OCI-LY7 (cell line): ENCODE results near the gene LRFN2. TPM values are rescaled to one million over a fixed set of nuclear protein-coding genes. Genes with fewer than 3 reads are reported as not detected.

ENCODE experiments used
- BruUV-seq: library from RNA; stranded (reverse); fragments of 400-500 nt; replicated peaks from 2 replicates; lab custom pipeline; 2021; lab: Mats Ljungman, UMichigan
- CTCF ChIA-PET: fragments of 300-600 bp; sonication (Branson Sonifier 250); formaldehyde crosslinking; loops from one replicate; lab custom pipeline; 2022; ENCODE audit warnings: antibody characterized with exemption; ENCODE audit not compliant: unreplicated experiment; lab: Charles Lee
- POLR2A ChIA-PET: fragments of 300-600 bp; sonication (Branson Sonifier 250); formaldehyde crosslinking; loops from one replicate; lab custom pipeline; 2022; ENCODE audit warnings: antibody characterized with exemption; lab: Charles Lee
- DNase-seq: peaks from one replicate; pipeline ENCODE4 v3.0.0-alpha.2; 2015; ENCODE audit warnings: low spot score
- H2AFZ ChIP-seq: fragments of 200-600 bp; sonication (generic), shearing (Covaris generic); 2 replicates; pipeline ENCODE4 v1.6.1; 2014; ENCODE audit warnings: mild to moderate bottlenecking, antibody characterized with exemption, low read length, moderate library complexity
- H3K27ac ChIP-seq: fragments of 200-600 bp; sonication (generic); 2 replicates; pipeline ENCODE4 v1.5.1; 2014; ENCODE audit warnings: mixed run types, low read depth, mild to moderate bottlenecking, moderate library complexity, low read length, inconsistent platforms; ENCODE audit not compliant: poor library complexity, severe bottlenecking
- H3K36me3 ChIP-seq: fragments of 200-600 bp; sonication (generic); 2 replicates; pipeline ENCODE4 v1.6.1; 2014; ENCODE audit warnings: mild to moderate bottlenecking, antibody characterized with exemption, low read length, moderate library complexity, mixed read lengths; ENCODE audit not compliant: insufficient read depth
- H3K4me1 ChIP-seq: fragments of 200-600 bp; sonication (generic); 2 replicates; pipeline ENCODE4 v1.5.1; 2014; ENCODE audit warnings: mild to moderate bottlenecking, low read length; ENCODE audit not compliant: insufficient read depth, poor library complexity, severe bottlenecking
- H3K4me2 ChIP-seq: fragments of 200-600 bp; sonication (generic); 2 replicates; pipeline ENCODE4 v1.6.1; 2014; ENCODE audit warnings: mild to moderate bottlenecking, low read length
- H3K4me3 ChIP-seq: fragments of 200-600 bp; sonication (generic); 2 replicates; pipeline ENCODE4 v1.5.1; 2014; ENCODE audit warnings: mild to moderate bottlenecking, low read depth, low read length; ENCODE audit not compliant: poor library complexity, severe bottlenecking
- H3K79me2 ChIP-seq: fragments of 200-600 bp; sonication (generic); 2 replicates; pipeline ENCODE4 v1.6.1; 2016; ENCODE audit warnings: low read depth, mild to moderate bottlenecking, low read length, moderate library complexity, mixed read lengths; ENCODE audit not compliant: insufficient read depth
- H3K9me2 ChIP-seq: fragments of 200-600 bp; sonication (generic); 2 replicates; pipeline ENCODE4 v1.6.1; 2016; ENCODE audit warnings: mild to moderate bottlenecking, low read length, mixed read lengths; ENCODE audit not compliant: insufficient read depth
- H3K9me3 ChIP-seq: fragments of 200-600 bp; sonication (generic); 2 replicates; pipeline ENCODE4 v1.6.1; 2014; ENCODE audit warnings: mild to moderate bottlenecking, mixed run types, low read length, mixed read lengths
- H4K20me1 ChIP-seq: fragments of 200-600 bp; sonication (generic); 2 replicates; pipeline ENCODE4 v1.6.1; 2014; ENCODE audit warnings: mild to moderate bottlenecking, antibody characterized with exemption, low read length, moderate library complexity, mixed read lengths; ENCODE audit not compliant: insufficient read depth
- CTCF ChIP-seq: fragments of 200-600 bp; sonication (generic); conservative IDR thresholded peaks from 2 replicates; pipeline ENCODE4 v1.5.1; 2014; ENCODE audit warnings: mild to moderate bottlenecking, antibody characterized with exemption, low read length, moderate library complexity, mixed read lengths
- EZH2phosphoT487 ChIP-seq: fragments of 200-600 bp; sonication (generic); IDR thresholded peaks from 2 replicates; pipeline ENCODE4 v1.6.1; 2018; ENCODE audit warnings: low read depth, borderline replicate concordance, mild to moderate bottlenecking, mixed run types, antibody characterized with exemption, low read length, moderate library complexity, mixed read lengths
- intact Hi-C: fragments of 100-400 bp; cut with micrococcal nuclease; formaldehyde crosslinking; loops from one replicate; pipeline ENCODE4 v1.10.0; 2022; ENCODE audit not compliant: unreplicated experiment
- total RNA-seq, 2 experiments: library from RNA; depleted of rRNA in 1 of 2; stranded (reverse); fragments of >200 nt in 1 of 2; shearing (Covaris generic) in 1 of 2; gene quantifications; 2 replicates each; pipeline ENCODE4 v1.2.3, GENCODE V29; 2014 to 2022

LRFN2 gene
- total RNA-seq, 2 experiments from 2014 or later, result not detected

GRCh38 chr6:40461643-40462042 lies 125.5 kb downstream of the LRFN2 start:
- H2AFZ ChIP-seq, result no peak overlapping the region
- no peak overlapping the region for H3K27ac ChIP-seq
- no TSS peak for BruUV-seq
- no peaks in the 10 kb centered on the region for H4K20me1 ChIP-seq
- H3K9me2 ChIP-seq, result no peaks in the 10 kb centered on the region
- POLR2A ChIA-PET, result no interaction called here
- no peaks in the 10 kb centered on the region for H3K9me3 ChIP-seq
- no peak overlapping the region for H3K4me3 ChIP-seq
- H3K4me2 ChIP-seq, result no peak overlapping the region
- H3K4me1 ChIP-seq, result no peaks in the 10 kb centered on the region
- CTCF ChIA-PET, result no interaction called here
- H3K79me2 ChIP-seq, result no peaks in the 10 kb centered on the region
- TF ChIP-seq CTCF (no peak), EZH2phosphoT487 (no peak)
- no peaks in the 10 kb centered on the region for H3K36me3 ChIP-seq
- no peak for DNase-seq
- intact Hi-C loops, result no loop called here

- H2AFZ ChIP-seq, result no peak overlapping the region
- H3K79me2 ChIP-seq, result no peaks in the 10 kb centered on the region
- H3K9me3 ChIP-seq, result no peaks in the 10 kb centered on the region
- TF ChIP-seq CTCF (no peak), EZH2phosphoT487 (no peak)
- H3K9me2 ChIP-seq, result no peaks in the 10 kb centered on the region
- POLR2A ChIA-PET, result no interaction called here
- no peak overlapping the region for H3K4me2 ChIP-seq
- H3K36me3 ChIP-seq, result no peaks in the 10 kb centered on the region
- intact Hi-C loops, result no loop called here
- CTCF ChIA-PET, result no interaction called here
- BruUV-seq, result no TSS peak
- H4K20me1 ChIP-seq, result no peaks in the 10 kb centered on the region
- no peak for DNase-seq
- H3K4me3 ChIP-seq, result no peak overlapping the region
- H3K4me1 ChIP-seq, result no peaks in the 10 kb centered on the region
- H3K27ac ChIP-seq, result no peak overlapping the region
Measured at GRCh38 chr6:40460380-40460779, 126.8 kb downstream of the LRFN2 start.

- no peak for TF ChIP-seq CTCF
- TF ChIP-seq EZH2phosphoT487, result no peak
- H3K79me2 ChIP-seq, result no peaks in the 10 kb centered on the region
- H3K9me3 ChIP-seq, result no peaks in the 10 kb centered on the region
- no peak for DNase-seq
- BruUV-seq, result no TSS peak
- H3K4me2 ChIP-seq, result no peak overlapping the region
- POLR2A ChIA-PET, result interaction anchor here (0.6 kb wide), 1 partner anchor 155 kb away, joined by 4 read pairs; no protein-coding TSS in a partner anchor
- no peak overlapping the region for H3K27ac ChIP-seq
- H3K36me3 ChIP-seq, result no peaks in the 10 kb centered on the region
- H3K9me2 ChIP-seq, result no peaks in the 10 kb centered on the region
- no peaks in the 10 kb centered on the region for H4K20me1 ChIP-seq
- H3K4me1 ChIP-seq, result no peaks in the 10 kb centered on the region
- CTCF ChIA-PET, result no interaction called here
- H3K4me3 ChIP-seq, result no peak overlapping the region
- intact Hi-C loops, result no loop called here
- H2AFZ ChIP-seq, result no peak overlapping the region
Measured at GRCh38 chr6:40457261-40457660, 129.9 kb downstream of the LRFN2 start.
